ENCODE measurements around the gene LRRK1. TPM values are rescaled to one million over a fixed set of nuclear protein-coding genes. Genes with fewer than 3 reads are reported as not detected.

The LRRK1 gene
- polyA plus RNA-seq, 1 of the 3 experiments (the other 2 are of a cell fraction), result 6.9 TPM

GRCh38 chr15:101033801-101034200 lies 114.6 kb downstream of the LRRK1 start (continued):
- no peak for TF ChIP-seq SIN3A (IDR thresholded peaks at IDR 0.05; ENCODE audit: borderline replicate concordance, low read depth, low read length)
- no peak for TF ChIP-seq TCF12 (IDR thresholded peaks at IDR 0.05)
- no peak for TF ChIP-seq POLR2AphosphoS5 (IDR thresholded peaks at IDR 0.05; ENCODE audit: low read depth, low read length)
- no peak for TF ChIP-seq REST (IDR thresholded peaks at IDR 0.05; ENCODE audit: low read depth, low read length)
- TF ChIP-seq YY1 (IDR thresholded peaks at IDR 0.05; ENCODE audit: low read depth), result no peak
- TF ChIP-seq MEF2A (IDR thresholded peaks at IDR 0.05; ENCODE audit: borderline replicate concordance, low read depth), result no peak
- no peak for TF ChIP-seq TEAD4 (IDR thresholded peaks at IDR 0.05; ENCODE audit: borderline replicate concordance, insufficient read depth)
- no peak for TF ChIP-seq USF1 (IDR thresholded peaks at IDR 0.05; ENCODE audit: borderline replicate concordance, low read depth)

GRCh38 chr15:101035611-101036010 lies 116.5 kb downstream of the LRRK1 start:
- Histone ChIP-seq H3F3A (replicated peaks; ENCODE audit: insufficient read depth) (peaks cover 4% of the 10 kb centered on the region), H3K9ac (no peak overlapping the region), H2AFZ (ENCODE audit: low read depth) (no peak overlapping the region), H3K4me3 (ENCODE audit: low read depth in 2 of 2, low read length in 1 of 2) (no peak overlapping the region), H3K4me2 (no peak overlapping the region), H4K20me1 (ENCODE audit: insufficient read depth) (no peaks in the 10 kb centered on the region), H3K79me2 (ENCODE audit: insufficient read depth) (no peaks in the 10 kb centered on the region), H3K36me3 (replicated peaks in 1 of 2; ENCODE audit: control insufficient read depth in 1 of 2, insufficient read depth in 2 of 2, low read length in 1 of 2) (peaks cover 0 to 18% of the 10 kb centered on the region in 2 experiments), H3K9me3 (peaks cover 20% of the 10 kb centered on the region), H3K4me1 (ENCODE audit: control insufficient read depth in 1 of 2, insufficient read depth in 2 of 2, low read depth in 1 of 2, low read length in 1 of 2) (no peaks in the 10 kb centered on the region), H3K9me2 (no peaks in the 10 kb centered on the region), H3K27me3 (ENCODE audit: insufficient read depth) (no peaks in the 10 kb centered on the region), H3K27ac (ENCODE audit: low read depth in 2 of 2, low read length in 1 of 2) (no peak overlapping the region)
- TF ChIP-seq NRF1 (IDR thresholded peaks at IDR 0.05; ENCODE audit: low read depth, low read length) (no peak), MXI1 (IDR thresholded peaks at IDR 0.05; ENCODE audit: low read depth, low read length) (no peak)
- ChIA-PET POLR2A (no interaction called here), CTCF (no interaction called here)
- no peak for DNase-seq

GRCh38 chr15:101036189-101036588 lies 117.0 kb downstream of the LRRK1 start:
- ChIA-PET POLR2A (no interaction called here), CTCF (interaction anchor here (1.5 kb wide), 1 partner anchor 28 kb away, joined by 3 read pairs; no protein-coding TSS in a partner anchor)

More at GRCh38 chr15:101036189-101036588, 117.0 kb downstream of the LRRK1 start:
- Histone ChIP-seq H3K27ac (ENCODE audit: low read depth in 2 of 2, low read length in 1 of 2) (no peak overlapping the region), H3K9me3 (peaks cover 24% of the 10 kb centered on the region), H3K4me3 (ENCODE audit: low read depth in 2 of 2, low read length in 1 of 2) (no peak overlapping the region), H2AFZ (ENCODE audit: low read depth) (no peak overlapping the region), H3K4me1 (ENCODE audit: control insufficient read depth in 1 of 2, insufficient read depth in 2 of 2, low read depth in 1 of 2, low read length in 1 of 2) (no peaks in the 10 kb centered on the region), H4K20me1 (ENCODE audit: insufficient read depth) (no peaks in the 10 kb centered on the region), H3K27me3 (ENCODE audit: insufficient read depth) (no peaks in the 10 kb centered on the region), H3K9me2 (no peaks in the 10 kb centered on the region), H3K79me2 (ENCODE audit: insufficient read depth) (no peaks in the 10 kb centered on the region), H3K9ac (no peak overlapping the region), H3K4me2 (no peak overlapping the region), H3K36me3 (replicated peaks in 1 of 2; ENCODE audit: control insufficient read depth in 1 of 2, insufficient read depth in 2 of 2, low read length in 1 of 2) (peaks cover 0 to 22% of the 10 kb centered on the region in 2 experiments), H3F3A (replicated peaks; ENCODE audit: insufficient read depth) (peaks cover 4% of the 10 kb centered on the region)
- TF ChIP-seq GABPA (IDR thresholded peaks at IDR 0.05; ENCODE audit: low read depth), result no peak
- no peak for TF ChIP-seq PBX3 (IDR thresholded peaks at IDR 0.05)
- 32% methylated on average over 1 of the region's 1 CpG for WGBS (ENCODE audit: low lambda C conversion rate)
- DNase-seq, result no peak
